GM18520 (cell line): ENCODE results near the gene ATP10B.
A peak's percentile ranks its signal among the peaks of the same experiment; 100 is the strongest.
"Not testable (repeated sequence)": the region's sequence is repeated elsewhere in the genome, so short reads cannot be mapped to it uniquely, and the experiment has no call there.

Source experiments
- ATAC-seq: cut with Tn5 transposase; IDR thresholded peaks from one replicate; pipeline ENCODE4 v1.9.1; 2021; ENCODE audit not compliant: unreplicated experiment

ATP10B gene, protein sequence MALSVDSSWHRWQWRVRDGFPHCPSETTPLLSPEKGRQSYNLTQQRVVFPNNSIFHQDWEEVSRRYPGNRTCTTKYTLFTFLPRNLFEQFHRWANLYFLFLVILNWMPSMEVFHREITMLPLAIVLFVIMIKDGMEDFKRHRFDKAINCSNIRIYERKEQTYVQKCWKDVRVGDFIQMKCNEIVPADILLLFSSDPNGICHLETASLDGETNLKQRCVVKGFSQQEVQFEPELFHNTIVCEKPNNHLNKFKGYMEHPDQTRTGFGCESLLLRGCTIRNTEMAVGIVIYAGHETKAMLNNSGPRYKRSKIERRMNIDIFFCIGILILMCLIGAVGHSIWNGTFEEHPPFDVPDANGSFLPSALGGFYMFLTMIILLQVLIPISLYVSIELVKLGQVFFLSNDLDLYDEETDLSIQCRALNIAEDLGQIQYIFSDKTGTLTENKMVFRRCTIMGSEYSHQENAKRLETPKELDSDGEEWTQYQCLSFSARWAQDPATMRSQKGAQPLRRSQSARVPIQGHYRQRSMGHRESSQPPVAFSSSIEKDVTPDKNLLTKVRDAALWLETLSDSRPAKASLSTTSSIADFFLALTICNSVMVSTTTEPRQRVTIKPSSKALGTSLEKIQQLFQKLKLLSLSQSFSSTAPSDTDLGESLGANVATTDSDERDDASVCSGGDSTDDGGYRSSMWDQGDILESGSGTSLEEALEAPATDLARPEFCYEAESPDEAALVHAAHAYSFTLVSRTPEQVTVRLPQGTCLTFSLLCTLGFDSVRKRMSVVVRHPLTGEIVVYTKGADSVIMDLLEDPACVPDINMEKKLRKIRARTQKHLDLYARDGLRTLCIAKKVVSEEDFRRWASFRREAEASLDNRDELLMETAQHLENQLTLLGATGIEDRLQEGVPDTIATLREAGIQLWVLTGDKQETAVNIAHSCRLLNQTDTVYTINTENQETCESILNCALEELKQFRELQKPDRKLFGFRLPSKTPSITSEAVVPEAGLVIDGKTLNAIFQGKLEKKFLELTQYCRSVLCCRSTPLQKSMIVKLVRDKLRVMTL (N-terminal part only)

DNA sequence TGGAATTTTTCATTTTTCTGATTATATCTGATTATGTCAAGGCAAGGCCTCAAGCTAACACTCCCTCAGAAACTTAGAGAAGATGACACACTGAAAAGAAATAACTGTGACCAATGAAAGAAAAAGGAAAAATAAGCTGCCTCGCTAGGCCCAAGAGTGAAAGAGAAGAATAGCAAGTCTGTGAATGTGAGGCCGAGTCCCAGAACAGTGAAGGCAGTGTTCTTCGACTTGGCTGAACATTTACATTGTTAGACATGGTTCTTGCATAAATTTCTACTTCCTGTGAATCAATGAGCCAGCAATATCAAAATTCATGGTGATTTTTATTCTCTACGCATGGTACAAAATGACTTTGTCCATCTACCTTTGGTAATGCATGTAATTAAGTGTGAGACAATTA is at the start of gene ATP10B:
ATP10B (minus strand) TSS at position 163 of the 400 bp plus-strand sequence. CDS start 164,137 bp downstream, outside the sequence.
- no peak for ATAC-seq

DNA sequence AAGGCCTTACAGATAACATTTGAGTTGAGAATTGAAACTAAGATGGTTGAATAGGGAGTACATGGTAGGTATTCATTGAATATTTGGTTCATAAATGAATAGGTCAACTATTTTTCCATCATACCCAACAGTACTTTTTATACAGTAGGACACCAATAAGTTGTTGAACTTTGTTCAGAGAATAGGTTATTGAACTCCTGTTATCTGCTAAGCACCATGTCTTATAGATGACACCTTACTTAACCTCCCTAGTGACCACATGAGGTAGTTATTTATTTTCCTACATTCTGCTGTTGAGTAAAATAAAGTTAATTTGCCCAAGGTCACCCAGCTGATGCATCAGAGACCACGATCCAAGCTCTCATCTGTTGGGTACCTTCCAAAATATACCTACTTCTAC is 49.6 kb upstream of the ATP10B start:
- ATAC-seq, result no peak

DNA sequence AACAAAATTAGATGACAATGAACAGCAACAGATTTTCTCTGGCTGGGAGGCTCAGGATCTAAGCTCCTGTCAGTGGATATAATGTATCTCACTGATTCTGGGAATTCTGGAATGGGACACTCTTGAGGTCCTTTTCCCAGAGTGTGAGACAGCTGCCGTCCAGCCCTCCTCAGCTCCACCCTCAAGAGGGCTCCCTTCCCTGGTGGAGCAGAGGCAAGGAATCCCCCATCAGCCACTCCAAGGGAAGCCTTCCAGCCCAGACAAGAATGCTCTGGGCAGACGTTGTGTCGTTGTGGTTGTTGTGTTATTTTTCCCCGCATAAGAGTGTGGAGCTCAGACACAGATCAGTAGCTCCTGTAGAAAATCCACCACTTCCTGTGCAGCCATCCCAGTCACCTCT is 47.7 kb upstream of the ATP10B start:
- no peak for ATAC-seq

DNA sequence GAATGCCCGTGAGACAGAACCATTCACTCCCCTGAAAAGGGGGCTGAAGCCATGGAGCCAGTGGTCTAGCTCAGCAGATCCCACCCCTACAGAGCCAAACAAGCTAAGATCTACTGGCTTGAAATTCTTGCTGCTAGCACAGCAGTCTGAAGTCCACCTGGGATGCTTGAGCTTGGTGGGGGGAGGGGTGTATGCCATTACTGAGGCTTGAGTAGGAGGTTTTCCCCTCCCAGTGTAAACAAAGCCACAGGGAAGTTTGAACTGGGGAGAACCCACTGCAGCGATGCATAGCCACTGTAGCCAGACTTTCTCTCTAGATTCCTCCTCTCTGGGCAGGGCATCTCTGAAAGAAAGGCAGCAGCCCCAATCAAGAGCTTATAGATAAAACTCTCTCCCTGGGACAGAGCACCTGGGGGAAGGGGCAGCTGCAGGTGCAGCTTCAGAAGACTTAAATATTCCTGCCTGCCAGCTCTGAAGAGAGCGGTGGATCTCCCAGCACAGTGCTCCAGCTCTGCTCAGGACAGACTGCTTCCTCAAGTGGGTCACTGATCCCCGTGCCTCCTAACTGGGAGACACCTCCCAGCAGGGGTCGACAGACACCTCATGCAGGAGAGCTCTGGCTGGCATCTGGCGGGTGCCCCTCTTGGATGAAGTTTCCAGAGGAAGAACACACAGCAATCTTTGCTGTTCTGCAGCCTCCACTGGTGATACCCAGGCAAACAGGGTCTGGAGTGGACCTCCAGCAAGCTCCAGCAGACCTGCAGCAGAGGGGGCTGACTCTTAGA is 41.4 kb upstream of the ATP10B start:
- not testable (repeated sequence) for ATAC-seq

DNA sequence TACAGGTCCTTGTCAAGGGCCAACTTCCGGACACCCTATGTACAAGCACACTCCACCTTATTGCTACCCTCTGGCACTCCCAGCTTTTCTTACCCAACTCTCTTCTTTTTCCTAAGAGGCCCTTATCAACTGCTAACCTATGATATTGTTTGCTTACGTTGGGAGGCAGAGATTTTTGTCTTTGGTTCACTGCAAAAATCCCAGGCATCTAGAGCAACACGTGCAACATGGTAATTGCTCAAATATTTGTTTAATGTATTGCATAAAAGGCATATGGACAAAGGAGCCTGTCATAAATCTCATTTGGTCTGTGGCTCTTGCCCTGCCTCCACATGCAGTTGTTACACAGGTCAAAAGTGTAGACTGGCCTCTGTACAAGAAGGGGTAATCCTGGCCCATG is 35.8 kb upstream of the ATP10B start:
- no peak for ATAC-seq

DNA sequence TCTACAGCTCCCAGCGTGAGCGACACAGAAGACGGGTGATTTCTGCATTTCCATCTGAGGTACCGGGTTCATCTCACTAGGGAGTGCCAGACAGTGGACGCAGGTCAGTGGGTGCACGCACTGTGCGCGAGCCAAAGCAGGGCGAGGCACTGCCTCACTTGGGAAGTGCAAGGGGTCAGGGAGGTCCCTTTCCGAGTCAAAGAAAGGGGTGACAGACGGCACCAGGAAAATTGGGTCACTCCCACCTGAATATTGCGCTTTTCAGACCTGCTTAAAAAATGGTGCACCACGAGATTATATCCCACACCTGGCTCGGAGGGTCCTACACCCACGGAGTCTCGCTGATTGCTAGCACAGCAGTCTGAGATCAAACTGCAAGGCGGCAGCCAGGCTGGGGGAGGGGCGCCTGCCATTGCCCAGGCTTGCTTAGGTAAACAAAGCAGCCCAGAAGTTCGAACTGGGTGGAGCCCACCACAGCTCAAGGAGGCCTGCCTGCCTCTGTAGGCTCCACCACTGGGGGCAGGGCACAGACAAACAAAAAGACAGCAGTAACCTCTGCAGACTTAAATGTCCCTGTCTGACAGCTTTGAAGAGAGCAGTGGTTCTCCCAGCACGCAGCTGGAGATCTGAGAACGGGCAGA is 21.7 kb upstream of the ATP10B start:
- ATAC-seq, result not testable (repeated sequence)

DNA sequence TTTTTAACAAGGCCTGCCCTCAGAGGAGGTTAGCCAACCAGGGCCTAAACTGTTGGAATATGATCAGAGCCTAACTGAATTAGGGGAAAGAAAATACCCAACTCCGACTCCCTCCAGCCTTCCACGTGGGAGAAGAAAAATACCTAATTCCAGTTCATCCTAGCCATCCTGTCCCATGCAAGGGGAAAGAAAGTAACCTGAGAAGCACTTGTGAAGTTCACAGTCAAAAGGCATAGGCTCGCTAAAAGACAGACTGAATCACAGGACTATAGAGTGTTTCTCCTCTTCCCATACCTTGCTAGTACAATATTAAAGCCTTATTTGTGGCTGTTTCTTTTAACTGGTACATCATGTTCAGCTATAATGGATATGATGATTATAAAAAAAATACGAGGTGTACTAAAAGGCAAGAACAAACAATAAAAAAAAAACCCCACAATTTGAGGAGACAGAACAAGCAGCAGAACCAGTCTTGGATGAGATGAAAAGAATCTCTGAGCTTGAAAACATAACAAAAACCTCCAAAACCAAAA is 18.0 kb upstream of the ATP10B start:
- ATAC-seq, result no peak

DNA sequence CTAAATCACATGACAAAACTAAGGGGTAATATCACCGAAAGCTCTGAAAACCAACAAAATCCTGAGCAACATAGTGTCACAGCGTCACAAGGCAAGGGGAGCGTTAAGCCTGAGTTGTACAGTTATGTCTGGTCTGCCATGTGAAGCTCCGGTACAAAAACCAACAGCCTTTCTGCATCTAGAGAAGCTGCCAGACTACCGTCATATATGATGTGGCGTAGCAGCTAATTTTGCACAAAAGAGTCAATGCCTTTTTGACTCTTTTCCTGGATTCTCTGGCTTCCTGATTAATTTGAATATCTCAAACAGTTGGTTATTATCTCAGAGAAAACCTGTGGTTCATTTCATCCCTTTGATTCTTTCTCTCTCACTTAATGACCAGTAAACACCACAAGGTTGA is 16.0 kb upstream of the ATP10B start:
- ATAC-seq, result no peak

DNA sequence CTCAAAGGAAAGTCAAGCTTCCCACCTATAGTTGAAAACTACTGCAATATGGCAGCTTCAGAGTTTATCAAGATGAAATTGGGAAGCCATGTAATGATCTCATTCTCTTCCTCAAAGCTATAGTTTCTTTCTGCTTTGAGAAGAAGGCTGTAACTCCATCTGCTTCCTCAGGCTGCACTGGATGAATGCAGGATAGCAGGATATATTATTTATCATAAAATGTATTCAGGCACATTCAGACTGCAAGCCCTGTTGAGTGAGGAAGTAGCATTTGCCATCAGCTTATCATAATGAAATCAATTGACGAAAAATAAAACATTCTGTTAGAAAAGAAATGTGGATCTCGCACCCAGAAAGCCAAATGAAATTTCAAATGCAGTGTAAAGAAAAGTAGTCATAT is 560 bp downstream of the ATP10B start:
- ATAC-seq, result no peak

DNA sequence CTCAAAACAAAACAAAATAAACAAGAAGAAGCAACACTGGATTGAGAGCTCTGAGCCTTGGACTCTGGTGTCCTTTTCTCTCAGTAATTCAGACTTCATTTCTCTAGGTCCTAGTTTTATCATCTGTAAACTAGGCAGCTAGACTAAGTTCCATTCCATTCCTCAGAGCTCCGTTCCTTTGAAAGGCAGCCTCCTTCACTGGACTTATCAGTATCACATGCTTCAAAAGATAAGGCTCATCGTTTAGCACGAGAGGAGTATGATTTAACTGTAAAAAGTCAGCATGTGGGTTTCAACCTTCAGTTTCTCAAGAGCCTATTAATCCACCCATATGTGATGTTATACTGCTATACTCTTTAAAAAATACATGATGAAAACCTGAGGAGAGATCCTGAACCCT is 1.6 kb downstream of the ATP10B start:
- no peak for ATAC-seq

DNA sequence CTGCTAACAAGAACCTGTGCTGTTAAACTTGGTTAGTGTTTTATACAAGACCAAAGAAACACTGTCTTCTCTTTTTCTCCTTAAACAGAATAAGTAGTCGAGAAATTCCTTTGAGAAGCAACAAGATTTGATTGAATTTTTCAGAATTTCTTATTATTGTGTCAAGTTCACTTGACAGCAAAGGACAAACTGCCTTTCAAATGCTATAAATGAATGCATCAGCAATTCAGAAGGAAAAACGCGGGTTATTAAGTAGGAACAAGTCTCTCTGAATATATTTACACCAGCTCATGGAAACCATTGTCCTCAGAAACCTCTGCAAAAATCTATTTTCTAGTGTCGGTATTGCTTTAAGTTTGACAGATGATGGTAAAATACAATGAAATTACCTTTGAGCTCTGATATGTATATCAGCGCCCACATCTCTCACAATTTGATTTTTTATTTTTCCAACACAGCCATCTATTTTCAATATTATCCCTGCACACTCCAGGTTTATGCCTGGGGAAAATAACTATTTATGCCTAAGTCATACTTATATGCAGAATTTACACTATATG is 4.4 kb downstream of the ATP10B start:
- no peak for ATAC-seq

DNA sequence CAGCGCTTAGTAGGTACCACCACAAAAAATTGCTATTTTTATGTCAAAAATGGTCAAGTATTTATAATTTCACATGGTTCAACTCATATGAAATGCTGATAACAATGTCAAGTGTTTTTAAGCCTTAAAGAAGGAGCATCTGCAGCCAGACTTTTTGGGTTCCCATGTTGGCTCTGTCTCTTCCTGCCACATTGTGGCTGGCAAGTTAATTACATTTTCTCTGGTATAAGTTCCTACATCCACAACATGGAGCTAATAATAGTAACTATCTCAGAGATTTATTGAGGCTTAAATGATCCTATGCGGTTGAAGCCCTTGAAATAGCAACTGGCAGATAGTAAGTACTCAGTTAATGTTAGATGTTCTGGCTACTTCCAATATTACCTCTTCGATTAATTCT is 5.4 kb downstream of the ATP10B start:
- no peak for ATAC-seq

DNA sequence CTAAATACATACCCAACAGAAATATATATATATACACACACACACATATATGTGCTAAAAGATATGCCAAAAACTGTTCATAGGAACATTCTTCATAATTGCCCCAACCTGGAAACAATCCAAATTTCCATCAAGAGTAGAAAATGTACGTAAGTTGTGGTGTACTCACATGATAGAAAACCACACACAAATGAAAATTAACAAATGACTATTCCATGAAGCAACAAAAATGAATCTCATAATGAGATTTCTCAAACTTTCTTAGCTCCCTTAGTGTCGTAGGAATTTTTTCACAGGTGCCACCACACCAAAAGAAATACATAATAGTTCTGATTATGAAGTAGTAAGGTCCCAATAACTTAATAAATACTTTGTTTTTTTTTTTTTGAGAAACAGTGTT is 7.8 kb downstream of the ATP10B start:
- no peak for ATAC-seq

DNA sequence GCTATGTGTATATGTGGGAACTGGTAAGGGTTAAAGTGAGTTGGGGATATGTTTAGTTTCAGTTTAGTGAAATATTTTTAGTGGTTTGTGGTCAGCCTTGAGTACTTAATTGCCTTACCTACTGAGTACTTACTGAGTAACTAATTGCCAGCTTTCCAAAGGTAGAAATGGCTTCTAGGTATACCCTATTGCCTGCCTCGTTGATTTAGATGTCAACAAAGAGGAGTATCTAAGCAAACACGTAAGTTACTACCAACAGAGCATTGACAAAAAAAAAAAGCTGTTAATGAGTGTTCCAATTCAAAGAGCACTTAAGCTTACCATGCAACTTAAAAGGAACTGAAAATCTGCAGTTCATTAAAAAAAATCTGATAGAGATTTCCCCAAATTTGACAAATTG is 8.8 kb downstream of the ATP10B start:
- ATAC-seq, result peak; percentile 98

DNA sequence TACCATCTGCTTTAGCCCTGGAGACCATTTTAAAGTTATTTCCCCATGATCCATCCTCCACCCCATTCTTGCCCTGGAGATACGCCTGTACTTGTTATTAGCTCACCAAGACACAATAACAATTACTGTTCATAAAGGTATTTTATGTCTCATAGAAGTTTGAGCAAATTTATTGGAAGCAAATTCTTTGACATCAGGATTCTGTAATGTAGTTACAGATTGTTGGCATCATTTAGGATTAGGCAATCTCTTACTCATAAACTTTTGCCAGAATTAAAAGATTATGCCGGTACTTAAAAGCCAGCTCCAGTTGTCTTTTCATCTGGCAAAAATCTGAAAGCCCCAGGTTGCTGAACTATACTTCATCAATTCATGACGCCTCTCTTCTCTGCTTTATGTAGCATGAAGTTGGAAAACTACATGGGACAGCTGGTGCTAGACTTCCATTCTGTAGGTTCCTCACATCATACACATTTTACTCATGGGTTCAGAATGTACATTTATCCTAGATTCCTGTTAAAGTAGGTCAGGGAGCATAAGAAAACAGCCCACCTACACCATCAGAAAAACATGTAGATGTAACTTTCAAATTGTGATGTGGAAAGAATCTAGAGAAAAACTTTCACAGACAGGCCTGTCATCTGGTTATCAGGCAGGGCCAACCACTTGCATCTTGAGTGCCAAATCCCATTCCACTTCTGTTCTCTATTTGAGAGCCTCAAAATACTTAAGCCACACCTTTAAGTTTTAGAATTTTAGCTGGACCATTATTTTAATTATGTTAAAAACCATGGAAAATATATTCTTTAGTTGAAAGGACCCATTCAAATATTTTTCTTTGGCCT is 14.0 kb downstream of the ATP10B start:
- no peak for ATAC-seq

DNA sequence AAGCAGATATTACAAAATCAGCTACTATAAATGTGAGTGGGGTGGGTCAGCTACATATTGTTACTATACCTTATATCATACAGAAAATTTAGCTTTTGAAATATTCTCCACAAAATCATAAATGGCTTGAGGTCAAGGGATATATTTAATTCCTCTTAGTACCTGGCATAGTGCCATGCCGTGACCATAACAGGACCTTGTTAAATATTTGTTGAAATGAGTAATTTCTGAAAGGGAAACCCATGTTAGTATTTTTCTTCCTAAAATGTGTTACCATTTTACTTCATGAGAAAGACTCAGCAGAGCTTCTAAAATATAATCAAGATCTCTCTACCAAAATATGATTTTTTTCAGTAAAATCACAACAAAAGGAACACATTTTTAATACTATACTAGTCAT is 14.8 kb downstream of the ATP10B start:
- ATAC-seq, result no peak

DNA sequence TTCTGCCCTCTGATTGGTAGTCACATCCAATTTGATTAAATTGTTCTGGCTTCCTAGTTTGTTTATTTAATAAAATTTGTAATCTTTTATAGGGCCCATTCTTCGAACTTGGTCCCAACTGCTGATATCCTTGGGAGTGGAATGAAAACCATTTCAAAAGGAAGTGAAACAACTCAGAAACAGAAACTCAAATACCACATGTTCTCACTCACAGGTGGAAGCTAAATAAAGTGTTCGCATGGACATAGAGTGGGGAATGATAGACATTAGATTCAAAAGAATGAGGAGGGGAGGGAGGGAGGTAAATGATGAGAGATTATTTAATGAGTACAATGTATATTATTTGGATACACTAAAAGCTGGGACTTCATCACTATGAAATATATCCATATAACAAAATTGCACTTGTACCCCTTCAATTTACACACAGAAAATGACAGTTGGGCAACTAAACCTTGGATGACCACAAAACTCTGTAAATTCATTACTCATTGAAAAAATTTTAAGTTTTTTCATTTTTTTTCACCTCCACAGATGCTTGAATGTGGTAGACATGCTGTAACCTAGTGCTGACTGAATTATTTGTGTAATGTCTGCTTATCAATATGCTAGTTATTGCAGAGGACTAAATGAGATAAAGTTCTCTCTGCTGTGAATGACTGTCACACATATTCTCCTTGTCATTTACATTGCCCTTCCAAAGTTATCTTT is 16.0 kb downstream of the ATP10B start:
- no peak for ATAC-seq

DNA sequence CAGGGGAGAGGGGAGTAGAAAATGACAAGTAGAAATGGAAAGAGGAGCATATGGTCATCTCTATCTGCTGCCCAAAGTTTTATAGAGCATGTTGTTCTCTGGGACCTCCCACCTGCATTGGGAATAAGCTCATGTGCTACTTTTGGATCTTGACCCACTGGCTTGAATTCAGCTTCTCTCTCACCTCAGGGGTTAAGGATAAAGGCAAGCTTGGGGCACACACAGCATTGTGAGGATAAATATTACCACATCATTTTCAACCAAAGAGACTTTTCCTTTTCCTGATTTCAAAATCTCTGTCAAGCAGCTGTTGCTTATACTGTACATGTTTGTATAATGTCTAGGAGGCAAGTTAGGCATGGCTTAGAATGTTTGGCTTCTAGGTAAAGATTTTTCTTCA is 16.6 kb downstream of the ATP10B start:
- no peak for ATAC-seq
